Daoy (cell line): ENCODE results near the gene CELSR1. TPM values are rescaled to one million over a fixed set of nuclear protein-coding genes. Genes with fewer than 3 reads are reported as not detected.
"Not testable (repeated sequence)": the region's sequence is repeated elsewhere in the genome, so short reads cannot be mapped to it uniquely, and the experiment has no call there.

Source experiments
- DNase-seq: peaks from one replicate; pipeline ENCODE4 v3.0.0-alpha.2; 2015; ENCODE audit warnings: low read depth
- total RNA-seq: library from RNA; depleted of rRNA; stranded (reverse); fragments of >200 nt; shearing (Covaris generic); gene quantifications from 2 replicates; pipeline ENCODE4 v1.2.3, GENCODE V29; 2014

Gene CELSR1
- total RNA-seq, 1 experiment from 2014 or later: 2.9 TPM

DNA sequence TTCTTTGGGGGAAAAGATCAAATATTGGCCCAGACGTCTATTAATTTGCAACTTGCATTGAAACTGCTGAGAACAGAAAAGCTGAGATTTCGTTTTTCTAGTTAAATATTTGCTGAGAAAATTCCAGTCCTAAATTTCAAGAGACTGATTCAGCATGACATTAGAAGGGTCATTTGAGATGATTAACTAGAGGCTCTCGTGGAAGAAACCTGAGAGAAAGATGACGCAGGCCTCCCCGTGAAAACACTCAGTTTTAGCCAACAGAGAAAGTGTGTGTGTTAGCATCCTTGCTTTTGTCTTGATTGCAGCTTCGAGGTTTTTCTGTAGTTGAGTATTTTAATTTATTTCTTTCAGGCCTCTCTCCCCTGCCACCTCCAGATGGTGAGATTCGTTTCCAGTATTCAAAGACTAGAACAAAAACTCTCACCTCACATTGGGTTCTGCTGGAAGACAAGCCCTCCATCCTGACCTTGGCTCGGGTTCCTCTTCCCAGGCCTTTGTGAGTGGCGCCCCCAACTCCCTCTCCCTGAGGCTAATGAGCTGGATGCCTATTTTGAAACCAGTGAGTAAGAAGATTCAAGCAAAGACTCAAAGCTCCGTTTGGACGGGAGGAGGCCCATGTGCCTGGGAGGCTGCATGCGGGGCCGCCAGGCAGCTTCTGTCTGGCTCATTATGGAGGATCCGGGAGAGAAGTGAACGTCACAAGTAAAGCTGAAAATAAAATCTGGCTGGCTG is 52.4 kb downstream of the CELSR1 start:
- no peak for DNase-seq

DNA sequence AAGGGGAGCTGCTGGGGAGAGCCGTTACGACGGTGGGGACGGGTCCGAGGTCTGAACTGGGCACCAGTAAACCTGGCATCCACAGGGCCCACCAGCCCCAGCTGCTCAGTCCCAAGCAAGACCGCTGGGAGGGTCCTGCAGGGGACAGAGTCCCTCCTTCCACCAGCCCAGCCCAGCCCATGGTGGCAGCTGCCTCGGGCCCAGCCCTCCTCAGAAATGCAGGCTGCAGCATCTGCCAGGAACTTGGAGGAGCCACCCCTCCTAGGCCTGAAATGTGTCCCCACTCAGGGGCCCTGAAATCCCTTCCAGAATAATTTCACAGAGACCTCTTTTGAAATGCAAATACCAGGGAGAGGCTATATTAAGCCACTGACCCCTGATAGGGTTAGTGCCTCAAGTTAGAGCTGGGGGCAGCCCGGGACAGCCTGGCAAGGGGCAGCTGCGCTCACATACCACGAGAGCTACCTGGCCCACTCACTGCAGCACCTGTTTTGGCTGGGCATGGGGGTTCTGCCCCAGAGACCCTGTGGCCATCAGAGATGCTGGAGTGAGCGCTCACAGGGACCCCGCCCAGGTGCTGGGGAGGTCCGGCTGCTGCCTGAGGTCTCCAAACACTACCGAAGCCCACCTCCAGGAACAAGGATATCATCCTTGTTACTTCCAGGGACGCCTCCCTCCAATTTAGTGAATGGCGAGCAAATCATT is 53.1 kb downstream of the CELSR1 start:
- no peak for DNase-seq

DNA sequence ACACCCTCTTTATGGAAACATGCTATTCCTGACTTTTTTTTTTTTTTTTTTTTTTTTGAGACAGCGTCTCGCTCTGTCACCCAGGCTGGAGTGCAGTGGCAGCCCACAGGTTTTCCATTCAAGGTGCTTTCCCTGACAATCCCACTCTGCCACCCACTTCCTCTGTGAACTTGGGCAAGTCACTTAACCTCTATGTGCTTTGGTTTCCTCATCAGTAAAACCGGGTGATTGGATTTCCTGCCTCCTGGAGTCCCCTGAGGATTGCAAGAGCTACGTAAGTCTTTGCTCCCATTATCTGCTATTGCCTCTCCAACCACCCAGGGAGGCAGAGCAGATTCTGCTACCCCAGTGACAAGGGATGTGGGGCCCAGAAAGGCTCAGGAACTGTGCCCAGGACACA is 54.1 kb downstream of the CELSR1 start:
- DNase-seq: no peak

DNA sequence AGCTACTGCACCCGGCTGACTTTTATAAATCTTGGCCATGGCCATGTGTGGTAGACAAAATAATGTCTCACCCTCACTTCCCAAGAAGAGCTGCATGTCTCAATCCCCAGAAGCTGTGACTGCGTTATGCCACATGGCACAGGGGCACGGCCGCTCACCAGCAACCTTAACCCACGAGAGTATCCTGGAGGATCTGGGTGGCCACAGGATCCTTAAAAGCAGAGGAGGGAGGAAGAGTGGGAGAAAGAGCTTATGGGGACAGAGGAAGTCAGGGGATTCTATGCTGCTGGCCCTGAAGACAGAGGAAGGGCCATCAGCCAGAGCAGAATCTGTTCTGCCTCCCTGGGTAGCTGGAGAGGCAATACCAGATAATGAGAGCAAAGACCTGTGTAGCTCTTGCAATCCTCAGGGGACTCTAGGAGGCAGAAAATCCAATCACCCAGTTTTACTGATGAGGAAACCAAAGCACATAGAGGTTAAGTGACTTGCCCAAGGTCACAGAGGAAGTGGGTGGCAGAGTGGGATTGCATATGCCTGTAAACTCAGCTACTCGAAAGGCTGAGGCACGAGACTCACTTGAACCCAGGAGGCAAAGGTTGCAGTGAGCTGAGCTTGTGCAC is 55.3 kb downstream of the CELSR1 start:
- no peak for DNase-seq

DNA sequence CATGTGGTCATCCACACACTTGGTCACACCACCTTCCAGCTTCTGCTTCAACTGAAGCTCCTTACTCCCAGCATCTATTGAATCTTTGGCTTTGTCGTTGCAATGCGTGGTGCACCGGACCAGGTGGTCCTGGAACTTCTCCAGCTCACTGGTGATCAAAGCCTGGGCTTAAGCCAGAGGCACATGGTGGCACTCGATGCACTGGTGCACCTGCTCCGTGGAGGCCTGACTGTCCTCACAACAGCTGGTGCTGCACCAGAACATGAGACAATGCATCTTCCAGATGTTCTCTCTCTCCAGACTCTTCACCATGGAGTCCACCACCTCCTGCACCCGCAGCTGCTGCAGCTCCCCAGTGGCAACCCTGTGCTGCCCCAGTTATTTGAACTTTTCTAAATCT is 56.0 kb downstream of the CELSR1 start:
- DNase-seq: no peak

DNA sequence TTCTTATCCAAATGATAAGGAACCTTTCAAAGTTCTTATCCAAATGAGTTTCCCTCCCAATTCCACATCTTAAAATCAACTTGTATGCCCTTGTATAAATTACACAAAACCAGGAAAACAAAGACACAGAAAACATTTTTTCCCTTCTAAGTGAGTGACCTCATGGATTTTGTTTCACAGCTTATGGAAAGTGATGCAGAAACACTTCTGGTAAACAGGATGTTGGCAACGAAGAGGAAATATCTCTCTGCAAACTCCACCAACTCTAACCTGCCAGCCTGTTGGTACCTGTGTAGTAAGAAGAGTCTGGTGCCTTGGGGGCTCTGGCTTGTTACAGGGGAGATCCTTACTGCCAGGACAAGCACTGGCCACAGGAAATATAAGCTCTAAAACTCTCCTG is 57.0 kb downstream of the CELSR1 start:
- no peak for DNase-seq

DNA sequence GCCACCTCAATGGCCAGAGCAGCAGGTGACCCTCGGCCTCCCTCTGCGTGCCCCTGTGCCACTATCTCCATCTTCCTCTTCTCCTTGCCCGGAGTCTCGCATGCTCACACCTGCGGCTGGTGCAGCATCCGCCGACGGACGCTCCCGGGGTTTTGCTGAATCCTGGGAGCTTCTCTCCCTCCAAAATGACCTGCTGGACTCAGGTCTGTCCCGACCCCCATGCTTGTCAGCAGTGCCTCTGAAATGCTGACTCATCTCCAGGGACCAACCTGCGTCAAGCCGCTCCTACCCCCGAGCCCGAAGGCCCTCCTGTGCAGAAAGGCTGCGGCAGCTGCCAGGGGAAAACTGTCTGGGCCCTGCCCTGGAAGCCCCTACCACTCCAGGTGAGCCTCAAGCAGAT is 58.4 kb downstream of the CELSR1 start:
- DNase-seq: no peak

DNA sequence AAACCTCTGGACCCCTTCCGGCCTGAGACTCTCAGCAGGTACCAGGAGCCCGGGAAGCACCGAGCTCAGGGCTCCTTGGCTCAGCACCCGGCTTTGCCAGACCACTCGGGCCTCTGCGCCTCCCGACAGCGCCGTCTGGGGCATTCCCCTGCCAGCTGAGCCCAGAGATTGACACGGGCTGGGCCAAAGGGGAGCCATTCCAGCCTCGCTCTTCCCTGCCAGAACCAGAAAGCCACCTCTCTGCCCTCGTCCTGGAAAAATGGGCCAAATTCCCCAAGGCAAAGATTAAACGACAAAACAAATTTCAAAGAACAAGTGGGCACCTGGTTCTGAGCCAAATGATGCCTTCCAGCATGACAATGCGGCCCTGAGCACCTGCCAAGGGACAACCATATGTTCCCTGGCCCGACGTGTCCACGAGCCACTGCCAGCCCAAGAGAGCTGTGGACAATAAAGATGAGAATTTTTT is 59.3 kb downstream of the CELSR1 start:
- no peak for DNase-seq

DNA sequence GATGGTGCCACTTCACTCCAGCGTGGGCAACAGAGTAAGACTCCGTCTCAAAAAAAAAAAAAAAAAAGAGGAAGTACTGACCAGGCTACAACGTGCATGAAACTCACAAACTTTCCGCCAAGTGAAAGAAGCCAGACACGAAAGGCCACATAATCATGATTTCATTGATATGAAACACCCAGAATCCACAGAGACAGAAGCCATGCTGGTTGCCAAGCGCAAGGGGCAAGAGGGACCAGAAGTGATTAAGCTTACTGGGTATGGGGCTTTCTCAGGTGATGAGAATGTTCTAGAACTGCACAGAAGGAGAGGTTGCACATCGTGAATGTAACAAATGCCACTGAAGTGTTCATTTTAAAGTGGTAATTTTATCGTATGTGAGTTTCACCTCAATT is 60.9 kb downstream of the CELSR1 start:
- DNase-seq: no peak

DNA sequence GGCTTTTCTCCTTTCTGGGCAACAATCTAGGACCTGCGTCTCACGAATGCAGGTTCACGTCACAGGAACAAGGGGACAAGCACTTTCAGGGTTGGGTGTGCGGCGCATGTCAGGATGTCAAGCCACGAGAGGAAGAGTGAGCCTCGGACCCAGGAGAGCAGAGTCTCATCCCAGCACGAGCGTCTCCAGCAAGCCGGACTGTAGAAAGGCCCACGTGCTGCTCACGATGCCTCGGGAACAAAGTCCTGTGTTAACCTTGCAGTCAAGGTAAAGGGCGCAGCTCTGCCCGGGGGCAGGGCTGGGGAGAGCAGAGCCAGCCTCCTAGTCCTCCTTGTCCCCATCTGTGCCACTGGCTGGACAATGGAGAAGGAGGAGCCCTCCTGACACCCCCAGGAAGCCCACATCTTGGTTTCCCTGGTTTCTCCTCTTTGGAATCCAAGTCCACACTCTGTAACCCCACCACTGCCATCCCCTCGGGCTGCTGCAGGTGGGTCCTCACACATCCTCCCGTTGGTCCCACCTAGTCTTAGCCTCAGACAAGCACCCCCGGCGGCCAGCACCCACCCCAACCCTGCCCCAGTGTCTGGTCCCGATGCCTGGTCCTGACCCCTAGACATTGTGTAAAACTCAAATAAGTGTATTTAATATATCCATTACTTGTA is 63.4 kb downstream of the CELSR1 start:
- no peak for DNase-seq

DNA sequence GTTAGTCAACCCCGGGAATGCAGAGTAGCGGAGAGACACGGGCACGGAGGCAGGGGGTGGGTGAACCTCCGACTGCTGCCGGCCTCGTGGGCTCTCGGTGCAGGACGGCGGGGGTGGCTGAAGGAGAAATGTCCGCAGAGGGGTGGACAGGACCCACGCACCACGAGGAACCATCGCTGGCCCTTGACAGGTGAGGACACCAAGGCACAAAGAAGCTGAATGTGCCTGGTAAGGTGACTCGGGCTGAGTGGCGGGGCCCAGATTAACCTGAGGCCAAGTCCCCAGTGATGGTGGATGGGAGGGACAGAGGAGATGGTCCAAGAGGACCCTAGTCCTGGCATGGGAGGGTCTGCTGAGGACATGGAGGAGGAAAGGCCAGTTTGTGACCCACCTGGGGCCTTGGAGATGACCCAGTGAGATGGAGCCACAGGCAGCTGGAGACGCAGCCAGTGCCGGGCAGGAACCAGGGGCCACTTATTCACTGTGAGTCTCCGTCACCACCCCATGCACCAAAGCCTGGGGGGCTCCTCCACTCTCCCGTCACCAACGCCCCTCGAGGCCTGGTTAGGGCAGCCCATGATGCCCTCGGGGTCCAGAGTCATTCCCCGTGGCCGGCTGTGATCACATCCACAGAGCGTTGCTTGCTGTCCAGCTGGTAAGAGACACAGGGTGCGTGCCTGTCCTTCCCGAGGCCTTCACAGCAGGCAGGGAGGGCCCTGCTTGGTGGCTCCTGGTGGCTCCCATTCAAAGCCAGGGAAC is 64.2 kb downstream of the CELSR1 start:
- DNase-seq: no peak

DNA sequence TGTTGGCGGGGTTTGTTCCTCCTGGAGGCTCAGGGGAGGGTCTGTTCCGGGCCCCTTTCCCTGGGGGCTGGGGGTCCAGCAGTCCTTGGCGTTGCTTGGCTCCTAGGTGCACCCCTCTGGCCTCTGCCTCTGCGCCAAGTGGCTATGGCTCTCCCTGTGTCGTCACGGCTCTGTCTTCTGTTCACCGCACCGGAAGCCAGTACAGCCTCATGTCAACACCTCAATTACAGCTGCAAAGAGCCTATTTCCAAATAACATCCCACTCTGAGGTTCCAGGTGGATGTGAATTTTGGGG is 64.8 kb downstream of the CELSR1 start:
- DNase-seq: no peak

DNA sequence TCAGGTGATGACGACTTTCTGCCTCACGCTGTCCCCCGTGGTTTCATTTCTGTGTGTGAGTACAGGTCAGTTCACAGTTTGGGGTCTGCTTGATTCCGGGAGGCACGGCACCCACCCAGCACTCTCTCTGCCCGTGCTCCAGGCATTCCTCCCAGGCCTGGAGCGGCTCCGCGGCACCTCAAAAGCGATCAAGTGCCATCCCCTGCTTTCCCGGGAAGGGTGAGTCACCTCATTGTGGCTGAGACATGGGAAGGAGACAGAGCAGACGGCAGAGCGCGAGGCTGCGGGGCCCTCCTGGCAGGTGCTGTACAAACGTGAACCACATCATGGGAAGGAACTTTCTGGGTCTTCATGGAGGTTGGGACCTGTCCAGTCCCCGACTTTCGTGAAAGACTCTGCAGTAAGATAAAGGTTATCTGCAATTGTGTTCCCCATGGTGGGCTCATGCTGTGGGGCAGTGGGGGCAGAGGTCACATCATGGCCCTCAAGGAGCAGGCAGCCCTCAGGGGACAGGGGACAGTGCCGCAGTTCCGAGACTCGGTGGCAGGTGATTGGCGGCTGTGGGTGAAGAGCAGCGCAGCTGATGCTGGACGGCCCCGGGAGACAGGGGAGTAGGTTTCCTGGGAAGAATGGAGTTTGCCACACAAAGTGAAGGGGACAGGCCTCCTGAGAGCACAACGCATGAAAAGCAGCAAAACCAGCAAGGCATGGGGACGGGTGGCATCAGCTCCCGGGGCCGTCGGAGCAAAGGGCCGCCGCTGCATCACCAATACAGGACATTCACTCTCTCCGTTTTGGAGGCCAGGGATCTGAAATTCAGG is 65.3 kb downstream of the CELSR1 start:
- DNase-seq: peak; percentile 70

DNA sequence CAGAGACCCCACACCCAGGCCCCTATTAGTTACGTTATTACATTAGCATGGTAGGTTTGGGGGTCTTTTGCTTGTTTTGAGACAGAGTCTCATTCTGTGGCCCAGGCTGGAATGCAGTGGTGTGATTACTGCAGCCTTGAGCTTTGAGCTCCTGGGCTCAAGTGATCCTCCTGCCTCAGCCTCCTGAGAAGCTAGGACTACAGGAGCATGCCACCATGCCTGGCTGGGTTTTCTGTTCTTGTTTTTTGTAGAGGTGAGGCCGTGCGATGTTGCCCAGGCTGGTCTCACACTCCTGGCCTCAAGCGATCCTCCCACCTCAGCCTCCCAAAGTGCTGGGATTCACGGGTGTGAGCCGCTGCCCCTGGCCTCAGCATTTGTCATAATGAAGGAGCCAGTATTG is 66.1 kb downstream of the CELSR1 start:
- DNase-seq: not testable (repeated sequence)

DNA sequence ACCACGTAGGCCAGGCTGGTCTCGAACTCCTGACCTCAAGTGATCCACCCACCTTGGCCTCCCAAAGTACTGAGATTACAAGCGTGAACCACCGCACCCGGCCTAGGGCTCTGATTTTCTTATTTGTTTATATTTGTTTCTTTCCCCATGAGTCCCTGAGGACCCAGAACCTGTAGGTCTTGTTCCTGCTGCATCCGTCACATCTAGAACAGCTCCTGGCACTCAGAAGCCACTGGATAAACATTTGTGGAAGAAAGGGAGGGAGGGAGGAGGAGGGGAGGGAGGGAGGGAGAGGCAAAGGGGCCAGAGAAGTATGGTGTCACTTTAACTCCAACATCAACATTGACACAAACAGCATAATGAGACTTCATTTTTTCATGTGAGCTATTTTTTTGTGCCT is 67.7 kb downstream of the CELSR1 start:
- DNase-seq: no peak

DNA sequence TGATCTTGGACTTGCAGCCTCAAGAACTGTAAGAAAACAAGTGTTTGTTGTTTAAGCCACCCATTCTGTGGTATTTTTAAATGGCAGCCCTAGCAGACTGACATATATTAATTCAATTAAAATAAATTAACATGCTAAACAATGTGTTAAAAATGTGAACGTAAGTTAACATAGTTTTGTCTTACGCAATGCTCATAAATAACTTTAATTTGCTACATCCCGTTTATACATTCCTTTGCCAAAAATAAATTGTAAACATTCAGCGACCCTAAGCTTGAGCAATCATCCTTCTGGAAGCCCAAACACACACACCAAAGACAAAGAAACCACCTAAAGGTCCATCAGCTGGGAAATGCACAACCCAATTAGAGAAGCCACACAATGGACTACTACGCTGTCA is 70.4 kb downstream of the CELSR1 start:
- no peak for DNase-seq

DNA sequence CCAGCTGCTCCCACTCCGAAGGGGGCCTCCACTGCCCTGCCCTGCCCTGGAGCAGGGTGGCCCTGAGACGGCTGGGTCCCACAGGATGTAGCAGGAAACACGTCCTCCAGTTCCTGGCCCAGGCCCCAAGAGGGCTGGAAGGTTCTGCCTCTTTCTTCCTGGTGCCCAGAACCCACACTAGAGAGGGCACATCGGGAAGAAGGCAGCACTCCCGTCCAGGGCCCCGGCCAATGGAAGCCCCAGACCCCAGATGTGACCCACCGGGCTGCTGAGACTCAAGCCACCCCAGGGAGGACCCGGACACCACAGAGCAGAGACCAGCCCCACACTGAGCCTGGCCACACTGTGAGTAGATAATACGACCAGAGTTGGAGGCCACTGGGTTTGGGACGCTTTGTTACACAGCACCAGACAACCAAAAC is 71.2 kb downstream of the CELSR1 start:
- DNase-seq: no peak

DNA sequence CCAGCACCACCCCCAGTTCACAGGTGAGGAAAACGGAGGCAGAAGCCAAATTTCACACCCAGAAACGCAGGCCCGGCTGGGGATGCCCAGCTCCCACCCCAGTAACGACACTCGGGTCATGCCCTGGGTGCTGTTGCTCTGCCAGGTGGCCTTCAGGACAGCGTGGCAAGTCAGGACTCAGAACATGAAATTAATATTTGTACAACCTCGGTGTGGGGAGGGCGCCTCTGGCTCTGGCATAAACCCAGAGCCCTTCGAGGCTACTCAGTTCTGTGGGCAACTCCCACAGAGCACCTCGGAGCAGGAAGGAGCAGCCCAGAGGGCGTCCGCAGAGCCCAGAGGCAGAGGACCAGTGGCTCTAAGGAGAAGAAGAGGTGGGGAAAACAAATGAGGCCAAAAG is 71.6 kb downstream of the CELSR1 start:
- DNase-seq: no peak

DNA sequence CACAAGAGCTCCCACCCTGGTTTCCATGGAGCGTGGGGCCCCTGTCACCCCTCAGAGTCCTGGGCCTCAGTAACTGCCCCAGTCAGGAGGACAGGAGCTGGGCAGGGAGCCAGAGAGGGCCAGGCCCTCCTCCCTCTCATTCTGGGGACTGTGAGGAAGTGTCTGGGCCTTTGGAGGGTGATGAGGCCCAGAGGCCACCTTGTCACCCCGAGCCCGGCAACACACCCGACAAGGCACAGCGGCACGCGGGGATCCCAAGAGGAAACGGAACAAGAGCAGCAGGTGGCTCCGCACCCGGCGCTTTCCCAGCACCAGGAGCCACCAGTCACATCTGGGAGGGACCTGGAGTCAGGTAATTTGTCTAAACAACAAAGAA is 72.1 kb downstream of the CELSR1 start:
- no peak for DNase-seq

DNA sequence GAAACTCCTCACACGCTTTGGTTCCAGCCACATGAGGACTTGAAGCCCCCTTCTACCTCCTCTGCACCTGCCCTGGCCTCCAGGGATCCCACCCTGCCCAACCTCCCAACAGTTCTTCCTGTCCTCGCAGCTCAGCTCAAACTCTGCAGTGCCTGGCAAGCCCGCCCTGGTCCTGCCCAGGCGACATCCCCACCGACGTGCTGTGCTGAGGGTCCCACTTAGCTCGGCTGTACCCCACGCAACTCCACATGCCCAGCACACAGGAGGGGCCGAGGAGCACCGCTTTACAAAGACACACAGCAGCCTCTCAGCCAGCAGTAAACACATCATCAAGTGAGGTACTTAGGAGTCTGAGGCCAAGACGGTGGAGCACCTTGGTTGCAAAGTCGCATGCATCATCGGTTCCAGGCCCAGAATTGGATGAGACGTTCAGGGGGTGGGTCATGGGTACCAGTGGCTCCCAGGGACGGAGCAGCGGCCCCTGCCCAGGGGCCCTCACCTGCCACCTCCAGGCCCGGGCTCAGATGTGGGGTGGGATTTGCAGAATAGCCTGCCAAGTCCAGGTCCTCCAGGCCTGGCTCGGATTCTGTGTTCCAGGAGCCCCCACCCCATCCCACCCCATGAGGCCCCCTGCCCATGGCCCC is 72.6 kb downstream of the CELSR1 start:
- no peak for DNase-seq

DNA sequence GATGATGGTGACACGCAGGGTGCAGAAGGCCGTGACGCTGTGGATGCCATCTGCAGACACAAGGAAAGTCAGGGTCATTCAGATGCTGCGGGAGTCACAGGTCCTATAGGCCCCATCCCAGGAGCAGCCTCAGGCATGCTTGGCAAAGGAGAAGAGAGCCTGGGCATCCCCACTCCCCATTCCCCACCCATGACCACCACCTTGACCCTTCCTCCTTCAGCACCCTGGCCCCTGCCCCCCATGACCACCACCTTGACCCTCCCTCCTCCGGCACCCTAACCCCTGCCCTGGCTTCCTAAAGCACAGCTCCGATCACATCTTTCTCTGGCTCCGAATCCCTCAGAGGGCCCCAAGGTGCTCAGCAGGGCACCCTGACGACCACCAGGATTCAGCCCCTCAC is 73.1 kb downstream of the CELSR1 start:
- no peak for DNase-seq
